Heart left ventricle (tissue), 13 donors: ENCODE measurements around the gene AQP6.

Experiments
- POLR2A ChIP-seq, 2 donors: fragments of 450-650 bp; IDR thresholded peaks; one replicate each; pipeline ENCODE4 v1.6.1; 2017; ENCODE audit warnings: antibody characterized with exemption in 2 of 2, mild to moderate bottlenecking in 2 of 2, moderate library complexity in 2 of 2
- TF ChIP-seq, protein P1 (sequence below), 12 donors: fragments of 200-600 bp; sonication (generic) in 4 of 12; IDR thresholded peaks; one replicate each; pipeline versions ENCODE4 v1.5.0 to v1.8.0; 2018 to 2022; ENCODE audit warnings: antibody characterized with exemption in 12 of 12, mild to moderate bottlenecking in 5 of 12
- donor health status: ischemic (EF 13 %, LVEDD 7.1; RV severe dilation, severe dysfunction).
- donor health status: DM: no; HTN: yes; CAD: no.
- donor health status: DM: no; HTN: no; CAD: no.
- donor health status: ischemic (EF 25% LVEDD 6.9; RV normal size, moderate dysfunction).
- donor health status: ischemic (EF 25% LVEDD 5.7; RV mildly dilated, moderate dysfunction).
- donor health status: ischemic (EF 35%, LVEDD 5.7; RV mildly dilated, moderate dysfunction).
- donor health status: nonischemic (EF 11% LVEDD 7.7; RV severe dilation, severe dysfunction).
- donor health status: DM: yes; HTN: yes; CAD: no.
- donor health status: PGD.
- donor health status: ischemic (EF 29% LVEDD 5.4; RV normal size, mild dysfunction).
- donor health status: nonischemic (EF 23%, LVEDD 6.1; RV moderate dilation, normal function).

DNA sequence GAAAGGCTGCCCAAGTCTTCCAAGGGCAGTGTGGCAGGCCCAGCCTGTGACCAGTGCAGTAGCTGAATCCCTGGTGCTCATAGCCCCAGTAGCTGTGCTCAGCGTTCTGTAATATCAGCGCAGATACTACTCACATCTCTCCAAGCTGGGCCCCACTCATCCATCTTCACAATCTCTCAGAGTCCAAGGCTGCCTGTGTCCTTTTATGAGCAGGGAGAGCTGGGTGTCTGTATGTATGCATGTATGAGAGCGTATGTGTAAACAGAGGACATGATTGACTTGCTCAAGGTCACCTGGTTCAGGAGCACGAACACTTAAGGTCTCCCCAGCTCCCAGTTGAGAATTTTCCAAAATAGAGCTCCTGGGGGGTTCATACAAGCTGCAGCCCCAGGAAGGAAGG lies 5.4 kb downstream of the AQP6 start:
- TF ChIP-seq, protein P1, sequence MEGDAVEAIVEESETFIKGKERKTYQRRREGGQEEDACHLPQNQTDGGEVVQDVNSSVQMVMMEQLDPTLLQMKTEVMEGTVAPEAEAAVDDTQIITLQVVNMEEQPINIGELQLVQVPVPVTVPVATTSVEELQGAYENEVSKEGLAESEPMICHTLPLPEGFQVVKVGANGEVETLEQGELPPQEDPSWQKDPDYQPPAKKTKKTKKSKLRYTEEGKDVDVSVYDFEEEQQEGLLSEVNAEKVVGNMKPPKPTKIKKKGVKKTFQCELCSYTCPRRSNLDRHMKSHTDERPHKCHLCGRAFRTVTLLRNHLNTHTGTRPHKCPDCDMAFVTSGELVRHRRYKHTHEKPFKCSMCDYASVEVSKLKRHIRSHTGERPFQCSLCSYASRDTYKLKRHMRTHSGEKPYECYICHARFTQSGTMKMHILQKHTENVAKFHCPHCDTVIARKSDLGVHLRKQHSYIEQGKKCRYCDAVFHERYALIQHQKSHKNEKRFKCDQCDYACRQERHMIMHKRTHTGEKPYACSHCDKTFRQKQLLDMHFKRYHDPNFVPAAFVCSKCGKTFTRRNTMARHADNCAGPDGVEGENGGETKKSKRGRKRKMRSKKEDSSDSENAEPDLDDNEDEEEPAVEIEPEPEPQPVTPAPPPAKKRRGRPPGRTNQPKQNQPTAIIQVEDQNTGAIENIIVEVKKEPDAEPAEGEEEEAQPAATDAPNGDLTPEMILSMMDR (IDR thresholded peaks at IDR 0.05), result no peak
- TF ChIP-seq POLR2A (IDR thresholded peaks at IDR 0.05), result no peak
